NAMALWA (cell line): ENCODE measurements around the gene KCNK10.
"Not testable (repeated sequence)": the region's sequence is repeated elsewhere in the genome, so short reads cannot be mapped to it uniquely, and the experiment has no call there.

Experiments used
- DNase-seq: peaks from one replicate; pipeline ENCODE4 v3.0.0-alpha.2; 2015; ENCODE audit warnings: low spot score

Gene KCNK10

DNA sequence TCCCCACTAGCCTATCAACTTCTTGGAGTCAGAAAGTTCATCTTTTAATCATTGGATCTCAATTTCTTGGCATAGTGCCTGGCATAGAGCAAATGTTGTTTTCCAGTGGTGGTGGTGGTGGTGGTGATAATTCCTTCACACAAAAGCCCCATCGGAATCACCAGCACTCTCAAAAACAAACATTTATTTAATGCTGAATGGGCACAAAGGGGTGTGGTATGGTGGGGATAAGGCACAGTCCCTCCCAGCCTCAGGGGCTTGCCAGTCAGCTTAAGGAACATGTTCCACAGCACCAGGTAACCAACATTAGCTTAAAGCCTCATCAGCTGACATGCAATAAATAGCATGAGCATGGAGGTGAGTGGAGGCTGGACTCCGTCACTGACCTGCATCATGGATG, 56.6 kb downstream of the KCNK10 start:
- no peak for DNase-seq

DNA sequence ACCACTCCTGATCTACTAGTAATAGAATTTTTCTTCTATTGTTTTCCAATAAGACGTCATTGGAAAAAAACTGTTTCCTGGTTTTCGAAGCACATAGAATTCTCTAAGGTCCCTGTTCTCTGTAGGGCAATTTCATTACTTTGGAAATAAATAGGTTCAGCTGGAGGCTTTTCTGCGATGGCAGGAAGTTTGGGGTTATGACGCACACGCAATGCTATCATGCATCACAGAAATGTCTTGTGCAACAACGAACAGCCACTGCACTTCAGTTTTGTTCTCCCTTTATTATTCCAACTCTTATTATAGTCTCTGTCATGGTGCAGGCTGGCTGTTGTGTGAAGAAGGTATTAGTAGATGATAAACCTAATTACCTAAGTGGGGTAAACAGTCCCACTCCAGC, 59.0 kb downstream of the KCNK10 start:
- no peak for DNase-seq

DNA sequence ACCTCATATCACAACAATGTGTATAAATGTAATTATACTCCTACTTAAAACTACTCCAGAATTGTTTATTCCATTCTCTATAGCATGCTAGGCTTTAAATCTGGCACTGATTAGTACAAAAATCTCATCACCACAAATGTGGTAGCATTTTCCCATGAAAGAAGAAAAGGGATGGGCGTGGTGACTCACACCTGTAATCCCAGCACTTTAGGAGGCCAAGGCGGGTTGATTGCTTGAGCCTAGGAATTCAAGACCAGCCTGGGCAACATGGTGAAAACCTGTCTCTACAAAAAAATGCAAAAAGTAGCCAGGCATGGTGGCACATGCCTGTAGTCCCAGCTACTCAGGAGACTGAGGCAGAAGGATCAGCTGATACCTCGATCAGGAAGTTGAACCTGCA, 61.8 kb downstream of the KCNK10 start:
- DNase-seq, result not testable (repeated sequence)

DNA sequence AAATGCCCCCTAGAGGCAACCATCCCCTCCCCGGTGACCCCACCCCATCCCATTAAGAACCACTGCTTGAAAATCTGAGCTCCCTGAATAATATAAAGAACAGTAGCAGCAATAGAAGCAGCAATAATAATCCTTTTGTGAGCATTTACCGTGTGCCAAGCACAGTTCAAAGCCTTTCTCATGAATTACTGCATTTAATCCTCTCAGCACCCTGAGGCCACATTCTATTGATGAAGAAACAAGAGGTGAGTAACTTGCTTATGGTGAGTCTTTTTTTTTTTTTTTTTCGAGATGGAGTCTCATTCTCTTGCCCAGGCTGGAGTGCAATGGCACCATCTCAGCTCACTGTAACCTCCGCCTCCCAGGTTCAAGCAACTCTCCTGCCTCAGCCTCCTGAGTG, 65.0 kb downstream of the KCNK10 start:
- DNase-seq, result no peak

DNA sequence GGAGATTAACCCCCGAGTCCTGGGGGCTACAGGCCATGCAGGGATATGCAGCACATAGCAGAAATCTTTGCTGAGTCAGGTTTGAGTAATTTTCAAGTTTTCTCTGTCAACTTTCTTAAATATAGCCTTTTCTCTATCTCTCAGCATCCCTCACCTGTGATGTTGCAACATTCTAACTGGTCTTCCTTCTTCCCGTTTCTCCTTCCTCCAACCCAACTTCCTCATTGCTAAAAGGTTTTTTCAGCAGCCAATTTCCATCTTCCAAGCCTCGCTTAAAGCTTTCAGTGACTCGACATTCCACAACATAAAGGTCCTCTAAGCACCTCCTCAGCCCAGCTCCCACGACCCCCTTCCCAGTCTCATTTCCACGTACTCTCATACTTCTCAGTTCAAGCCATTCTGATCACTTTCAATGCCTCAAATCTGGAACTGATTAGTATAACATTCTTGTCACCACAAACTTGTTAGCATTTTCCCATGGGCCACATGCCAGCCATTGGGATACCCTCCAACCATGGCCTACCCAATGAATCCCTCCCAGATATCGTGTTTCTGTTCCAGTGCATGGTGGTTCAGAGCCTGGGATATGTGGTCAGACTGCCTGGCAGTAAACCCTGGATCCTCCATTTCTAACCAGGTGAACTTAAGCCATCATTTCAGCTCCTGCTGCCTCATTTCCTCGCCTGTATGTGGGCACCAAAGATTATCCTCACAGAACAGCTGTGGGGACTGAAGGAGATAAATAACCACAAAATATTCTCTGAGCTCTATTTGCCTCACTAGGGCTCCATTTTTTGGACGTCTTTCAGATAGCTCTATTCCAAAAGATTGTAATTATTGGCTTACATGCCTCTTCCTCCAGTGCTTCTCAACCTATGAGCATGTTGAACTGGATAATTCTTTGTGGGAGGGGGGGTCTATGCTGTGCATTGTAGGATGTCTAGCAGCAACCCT, 65.8 kb downstream of the KCNK10 start:
- DNase-seq, result no peak

DNA sequence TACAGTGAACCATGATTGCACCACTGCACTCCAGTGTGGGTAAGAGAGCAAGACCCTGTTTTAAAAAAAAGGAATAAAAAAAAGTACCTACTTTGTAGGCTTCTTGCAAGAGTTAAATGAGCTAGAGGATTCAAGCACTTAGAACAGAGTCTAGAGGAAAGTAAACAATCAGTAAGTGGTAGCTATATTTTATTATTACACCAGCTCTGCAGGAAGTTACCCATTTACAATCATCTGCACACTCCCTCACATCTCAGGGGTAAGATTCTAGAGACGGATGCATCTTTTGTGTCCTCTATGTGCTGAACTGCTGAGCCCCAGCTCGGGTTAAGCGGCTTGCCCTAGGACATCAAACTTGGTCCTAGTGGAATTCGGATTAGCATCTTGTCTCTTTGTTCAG, 67.3 kb downstream of the KCNK10 start:
- no peak for DNase-seq

DNA sequence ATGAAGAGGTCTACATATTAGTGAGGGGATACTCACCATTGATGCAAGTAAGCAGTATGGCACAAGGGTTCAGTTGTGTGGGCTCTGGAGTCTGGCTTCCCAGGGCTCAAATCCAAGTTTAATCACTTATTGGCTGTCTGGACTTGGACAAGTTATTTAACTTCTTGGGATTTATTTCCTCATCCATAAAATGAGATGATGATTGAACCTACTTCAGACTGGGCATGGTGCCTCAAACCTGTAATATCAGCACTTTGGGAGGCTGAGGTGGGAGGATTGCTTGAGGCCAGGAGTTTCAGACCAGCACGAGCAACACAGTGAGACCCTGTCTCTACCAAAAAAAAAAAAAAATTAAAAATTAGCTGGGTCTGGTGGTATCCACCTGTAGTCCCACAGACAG, 67.9 kb downstream of the KCNK10 start:
- no peak for DNase-seq

DNA sequence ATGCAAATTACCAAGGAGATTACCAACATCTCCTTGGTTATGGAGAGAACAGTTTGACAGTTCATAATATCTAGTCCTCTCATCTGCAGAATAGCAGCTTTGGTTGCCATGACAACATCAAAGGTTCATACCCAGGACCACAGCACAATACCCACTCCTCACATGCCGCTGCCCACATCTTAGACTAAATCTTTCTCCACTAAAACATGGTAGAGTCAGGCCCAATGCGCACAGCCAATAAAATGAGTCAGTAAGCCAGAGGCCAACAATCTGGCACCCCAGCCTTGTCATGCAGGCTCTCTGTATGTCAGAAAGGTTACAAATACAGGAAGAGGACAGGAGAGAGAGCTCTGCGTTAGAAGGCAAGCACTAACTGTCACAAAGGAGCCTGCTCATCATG, 70.6 kb downstream of the KCNK10 start:
- DNase-seq, result no peak

DNA sequence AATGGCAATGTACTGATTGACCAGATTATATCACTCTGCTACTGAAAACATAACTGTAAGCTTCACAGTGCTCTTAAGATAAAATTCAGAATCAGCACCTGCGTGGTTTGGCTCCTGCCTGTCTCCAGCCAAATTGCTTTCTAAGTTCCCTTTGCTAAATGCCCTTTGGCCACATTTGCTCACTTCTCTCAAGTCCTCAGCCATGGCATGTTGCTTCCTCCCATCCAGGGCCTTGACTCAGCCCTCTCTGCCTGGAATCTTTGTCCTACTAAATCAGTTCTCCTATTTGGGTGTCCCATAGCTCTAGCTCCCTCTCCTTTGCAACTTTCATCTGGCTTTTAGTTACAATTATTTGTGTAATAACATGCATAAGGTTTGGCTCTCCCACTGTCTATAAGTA, 71.4 kb downstream of the KCNK10 start:
- no peak for DNase-seq

DNA sequence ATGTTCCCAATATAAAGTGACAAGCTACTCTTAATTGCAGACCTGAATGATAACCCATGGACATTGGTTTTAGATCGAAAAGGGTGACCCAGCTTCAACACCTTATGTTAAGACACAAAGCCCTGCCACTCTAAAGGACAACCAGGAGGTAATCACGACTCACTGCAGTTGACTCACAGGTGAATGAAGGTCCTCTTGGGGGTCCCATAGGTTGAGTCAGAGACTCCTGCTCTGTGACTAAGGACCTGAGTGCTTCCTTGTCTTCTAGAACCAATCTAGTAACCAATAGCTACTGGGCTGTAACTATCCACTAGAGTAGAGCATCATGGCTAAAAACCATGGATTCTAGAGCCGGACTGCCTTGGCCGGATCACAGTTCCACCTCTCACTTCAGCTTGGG, 73.8 kb downstream of the KCNK10 start:
- no peak for DNase-seq

DNA sequence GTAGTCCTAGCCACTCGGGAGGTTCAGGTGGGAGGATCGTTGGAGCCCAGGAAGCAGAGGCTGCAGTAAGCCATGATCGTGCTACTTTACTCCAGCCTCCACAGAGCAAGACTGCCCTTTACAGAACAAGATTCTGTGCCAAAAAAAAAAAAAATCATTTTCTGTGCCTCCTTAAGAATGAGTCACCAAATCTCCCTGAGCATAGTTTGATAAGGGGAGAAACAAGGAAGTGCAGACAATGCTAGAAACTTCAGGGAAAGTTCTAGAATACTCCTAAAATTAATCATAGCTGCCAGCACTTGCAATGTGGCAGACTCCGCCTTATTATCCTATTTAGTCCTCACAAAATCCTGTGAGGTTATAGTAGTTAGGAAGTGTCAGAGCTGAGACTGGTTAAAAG, 74.5 kb downstream of the KCNK10 start:
- DNase-seq, result no peak

DNA sequence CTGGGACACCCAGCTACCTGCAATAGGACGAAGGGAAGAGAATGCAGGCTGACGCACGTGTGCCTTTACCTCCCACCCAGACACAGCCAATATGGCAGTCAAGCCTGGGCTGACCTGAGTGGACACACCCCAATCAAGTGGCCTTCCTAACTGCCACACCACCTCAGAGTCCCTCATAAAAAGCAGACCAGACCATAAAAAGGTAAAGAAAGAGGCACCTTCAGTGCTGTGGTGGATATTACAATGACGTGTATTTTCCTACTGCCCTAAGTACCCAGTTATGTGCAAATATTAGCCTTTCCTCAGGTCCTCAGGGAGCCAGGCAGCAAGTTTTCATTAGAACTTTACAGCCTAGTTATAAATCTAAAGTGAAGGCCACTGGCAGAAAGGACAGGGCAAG, 75.8 kb downstream of the KCNK10 start:
- no peak for DNase-seq

DNA sequence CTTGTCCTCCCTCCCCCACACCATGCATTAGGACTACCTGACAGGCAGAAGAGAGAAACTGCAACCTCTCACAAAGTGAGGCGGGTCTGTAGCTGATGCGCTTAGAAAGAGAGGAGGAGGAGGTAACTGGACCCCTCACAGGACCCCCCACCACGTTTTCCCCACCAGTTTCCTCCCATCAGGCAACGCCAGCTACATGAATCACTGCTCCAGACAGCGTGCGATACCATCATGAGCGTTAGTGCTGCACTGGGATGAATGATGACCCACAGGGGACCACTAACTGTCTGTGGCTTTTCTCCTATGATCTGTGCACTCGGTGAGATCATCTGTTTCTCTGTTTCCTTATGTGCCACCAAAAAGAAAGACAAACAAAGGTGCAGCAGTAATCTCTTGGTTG, 77.7 kb downstream of the KCNK10 start:
- DNase-seq, result no peak

DNA sequence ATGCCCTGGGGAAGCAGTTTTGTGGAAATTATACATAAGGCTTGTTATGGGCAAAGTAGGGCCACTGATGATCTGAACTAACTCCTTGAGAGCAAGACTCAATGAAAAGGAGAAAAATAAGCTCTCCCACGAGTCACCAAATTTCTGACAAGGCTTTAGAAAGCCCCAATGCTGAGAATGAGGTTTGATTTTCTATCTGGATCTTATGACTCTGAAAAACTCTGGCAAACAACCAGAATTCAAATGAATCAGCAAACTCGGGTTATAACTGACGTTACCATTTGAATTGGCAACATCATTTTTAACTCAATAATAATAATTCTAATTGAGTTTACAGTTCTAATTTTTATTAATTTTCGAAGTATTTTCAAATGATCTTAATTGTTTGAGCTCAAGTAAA, 79.1 kb downstream of the KCNK10 start:
- no peak for DNase-seq

DNA sequence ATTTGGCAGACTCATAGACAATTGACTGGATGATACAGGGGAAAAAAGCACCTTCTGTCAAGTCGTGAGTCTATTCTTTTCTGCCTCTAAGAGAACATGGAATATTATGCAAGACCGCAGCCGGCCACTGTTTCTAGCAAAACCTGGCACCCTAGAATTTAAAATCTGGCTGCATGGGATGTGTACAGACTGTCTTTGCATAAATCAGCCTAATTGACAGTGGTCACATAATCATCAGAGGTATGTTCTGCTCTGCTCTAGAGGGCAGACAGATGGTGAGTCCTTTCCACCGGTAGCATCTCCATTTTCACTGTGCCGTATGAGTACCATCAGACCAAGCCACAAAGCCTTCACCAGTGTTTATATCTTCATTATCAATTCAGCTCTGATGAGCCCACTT, 80.6 kb downstream of the KCNK10 start:
- DNase-seq, result no peak

DNA sequence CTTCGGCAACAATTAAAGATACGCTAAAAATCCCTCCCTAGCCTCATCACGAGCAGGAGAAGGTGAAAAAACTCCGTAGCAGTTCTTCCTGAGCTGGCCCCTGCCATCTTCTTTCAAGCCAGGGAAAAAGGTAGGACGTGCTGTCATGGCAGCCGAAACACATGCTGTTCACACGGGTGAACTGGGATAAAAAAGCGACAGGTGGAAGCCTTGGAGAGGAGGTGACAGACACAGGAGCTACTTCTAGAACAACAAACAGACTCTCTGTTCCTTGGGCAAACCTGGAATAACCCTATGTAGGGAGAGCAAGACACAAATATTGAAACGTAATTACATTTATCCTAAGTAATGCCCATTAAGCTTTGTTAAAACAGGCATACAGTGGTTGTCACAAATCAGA, 81.3 kb downstream of the KCNK10 start:
- DNase-seq, result no peak

DNA sequence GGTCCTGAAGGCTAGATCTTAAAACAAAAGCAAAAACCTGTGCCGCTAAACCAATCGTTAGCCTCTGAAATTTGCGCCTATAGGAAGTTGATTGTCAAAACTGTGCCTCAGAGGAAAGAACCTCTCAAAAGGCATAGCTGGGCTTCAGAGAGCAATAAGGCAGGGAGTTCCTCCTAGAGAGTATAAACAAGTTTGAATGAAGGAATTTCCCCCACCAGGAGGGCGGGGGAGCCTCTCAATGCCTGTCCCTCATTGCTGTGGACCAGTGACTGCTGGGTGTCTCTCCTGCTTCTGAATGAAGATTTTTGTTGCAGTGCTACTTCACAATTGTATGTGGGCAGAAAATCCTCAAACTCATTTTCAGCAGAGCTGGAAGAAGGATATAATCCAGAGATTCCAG, 88.6 kb downstream of the KCNK10 start:
- DNase-seq, result no peak

DNA sequence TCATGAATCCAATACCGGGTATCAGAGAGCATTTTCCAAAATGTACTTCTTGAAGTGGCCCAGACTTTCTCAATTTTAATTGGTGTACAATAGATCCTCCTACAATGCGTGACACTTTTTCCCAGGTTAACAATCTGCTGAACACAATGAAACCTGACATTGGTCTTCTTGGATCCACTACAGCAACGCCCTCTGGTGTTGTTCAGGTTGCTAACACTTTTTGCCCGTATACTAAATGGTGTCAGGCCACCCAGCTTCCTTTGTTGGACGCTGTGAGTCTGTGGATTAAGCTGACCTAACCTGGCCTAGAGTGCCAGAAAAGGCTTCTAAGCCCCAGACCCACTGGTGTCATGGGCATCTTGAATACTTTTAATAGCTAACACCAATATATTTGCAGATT, 89.2 kb downstream of the KCNK10 start:
- DNase-seq, result peak; percentile 32

DNA sequence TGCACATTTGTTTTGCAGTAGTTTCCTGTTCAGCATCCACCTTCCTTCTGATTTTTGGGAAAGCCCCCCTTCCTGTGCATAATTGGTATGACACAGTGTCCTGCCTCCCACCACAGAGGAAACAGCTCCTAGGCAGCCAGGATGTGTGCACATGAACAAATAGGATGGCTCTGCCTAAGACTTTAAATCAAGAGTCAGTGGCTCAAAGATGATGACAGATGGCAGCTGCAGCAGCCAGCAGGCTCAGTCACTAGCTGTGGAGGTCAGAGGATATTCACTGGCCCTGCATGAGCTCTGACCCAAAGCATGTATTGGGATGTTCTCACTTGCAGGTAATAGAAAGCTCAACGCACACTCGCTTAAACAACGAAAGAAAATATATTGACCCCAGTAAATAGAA, 90.3 kb downstream of the KCNK10 start:
- no peak for DNase-seq

DNA sequence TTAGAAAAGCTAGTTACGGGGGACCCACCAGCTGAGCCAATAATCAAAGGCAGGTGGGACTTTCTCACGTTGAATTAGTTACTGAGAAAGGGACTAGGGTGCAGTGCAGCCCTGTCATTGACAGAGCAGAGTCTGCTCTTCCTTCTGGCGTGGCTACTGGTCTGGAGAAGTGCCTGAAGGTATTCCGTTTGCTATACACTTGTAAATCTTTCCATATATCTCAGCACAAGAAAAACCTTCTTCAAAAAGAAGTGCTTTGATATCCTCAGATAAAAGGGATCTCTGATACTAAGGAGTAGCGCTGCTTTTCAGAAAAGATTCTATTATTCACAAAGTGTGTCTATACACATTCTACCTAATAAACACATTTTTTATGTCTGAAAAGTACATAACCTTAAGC, 91.5 kb downstream of the KCNK10 start:
- DNase-seq, result no peak

DNA sequence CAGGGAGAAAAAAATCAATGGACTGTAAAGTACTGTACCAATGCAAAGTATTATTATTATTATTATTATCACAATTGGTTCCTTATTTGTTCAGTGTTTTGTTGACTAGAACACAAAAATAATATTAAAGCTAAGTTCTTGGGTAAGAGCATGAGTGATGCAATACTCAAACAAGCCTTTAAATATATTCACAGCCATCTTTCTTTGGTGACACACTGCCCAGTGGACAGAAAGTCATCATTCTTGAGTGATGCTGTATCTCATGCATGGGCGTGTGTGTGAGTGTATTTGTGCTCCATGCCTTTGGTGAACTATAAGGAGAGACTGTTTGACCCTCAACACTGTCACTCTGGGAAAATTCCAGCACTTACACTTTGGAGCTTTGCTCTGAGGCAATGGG, 93.6 kb downstream of the KCNK10 start:
- no peak for DNase-seq

DNA sequence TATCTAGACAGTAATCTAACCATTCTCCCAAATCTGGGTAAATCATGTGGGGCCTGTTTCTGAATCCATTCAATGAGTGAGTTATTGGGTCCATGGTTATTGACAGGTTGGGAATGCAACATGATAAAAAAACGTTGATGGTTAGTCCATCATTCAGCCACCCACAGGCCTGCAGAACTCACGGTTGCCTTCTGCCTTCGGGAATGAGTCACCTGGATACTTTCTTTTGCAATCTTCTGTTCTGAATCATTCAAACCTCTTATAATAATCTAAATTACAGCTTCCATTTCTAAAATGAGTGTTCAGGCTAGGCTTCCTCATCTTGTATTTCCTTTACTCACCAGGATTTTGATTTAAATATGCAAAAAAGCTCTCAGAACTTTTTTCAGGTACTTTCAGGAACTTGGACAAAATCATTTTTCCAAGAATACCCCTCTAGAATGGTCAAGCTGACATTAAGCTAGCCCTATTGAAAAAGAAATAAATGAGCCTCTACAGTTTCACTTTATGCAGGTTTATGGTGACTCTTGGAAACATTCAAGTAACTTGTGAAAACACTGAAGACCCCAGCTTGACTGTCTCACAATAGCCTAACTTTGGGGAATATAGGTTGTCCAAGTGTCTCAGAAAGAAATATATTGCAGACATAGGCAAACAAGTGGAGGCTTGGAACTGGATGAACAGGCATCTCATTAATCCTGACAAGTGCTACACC, 94.4 kb downstream of the KCNK10 start:
- no peak for DNase-seq

DNA sequence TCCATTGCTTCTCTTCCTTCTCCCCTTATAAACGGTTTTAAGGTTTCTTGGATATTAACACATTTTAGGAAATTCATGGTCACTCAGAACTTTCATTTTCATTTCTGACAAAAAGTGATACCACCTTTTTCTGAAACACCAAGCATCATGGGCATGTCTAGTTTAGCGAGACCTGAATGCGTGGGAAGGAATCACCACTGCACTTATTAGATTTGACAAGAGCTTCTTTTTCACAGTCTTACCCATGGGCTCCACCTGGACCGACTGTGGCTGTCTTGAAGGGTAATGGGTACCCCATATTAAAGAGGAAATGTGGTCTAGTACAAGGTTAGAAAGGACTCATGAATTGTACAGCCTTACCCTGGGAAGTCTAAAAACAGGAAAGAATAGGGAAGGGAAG, 95.4 kb downstream of the KCNK10 start:
- no peak for DNase-seq

DNA sequence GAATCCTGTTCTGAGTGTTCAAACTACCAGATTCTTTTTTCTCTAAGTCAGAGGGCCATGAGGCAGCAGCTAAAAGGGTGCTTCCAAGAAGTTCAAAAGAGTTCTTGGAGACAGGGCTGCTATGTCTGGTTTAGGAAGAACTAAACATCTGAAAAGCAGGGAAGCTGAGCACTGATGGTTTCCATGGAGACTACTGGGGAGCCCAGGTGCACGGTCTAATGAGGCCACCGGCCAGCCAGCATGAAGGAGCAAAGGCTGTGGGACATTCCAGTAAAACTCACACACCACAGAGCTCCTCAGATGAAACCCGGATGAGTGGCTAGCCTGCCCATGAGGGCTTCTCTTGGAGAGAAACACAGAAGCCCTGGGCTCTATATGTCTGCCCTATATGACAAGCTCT, 97.3 kb downstream of the KCNK10 start:
- DNase-seq, result no peak
